ENCODE measurements around the gene GUCY2F.

GRCh38 chrX:109440475-109440874 lies 41.4 kb downstream of the GUCY2F start:
- TF ChIP-seq, protein P1, sequence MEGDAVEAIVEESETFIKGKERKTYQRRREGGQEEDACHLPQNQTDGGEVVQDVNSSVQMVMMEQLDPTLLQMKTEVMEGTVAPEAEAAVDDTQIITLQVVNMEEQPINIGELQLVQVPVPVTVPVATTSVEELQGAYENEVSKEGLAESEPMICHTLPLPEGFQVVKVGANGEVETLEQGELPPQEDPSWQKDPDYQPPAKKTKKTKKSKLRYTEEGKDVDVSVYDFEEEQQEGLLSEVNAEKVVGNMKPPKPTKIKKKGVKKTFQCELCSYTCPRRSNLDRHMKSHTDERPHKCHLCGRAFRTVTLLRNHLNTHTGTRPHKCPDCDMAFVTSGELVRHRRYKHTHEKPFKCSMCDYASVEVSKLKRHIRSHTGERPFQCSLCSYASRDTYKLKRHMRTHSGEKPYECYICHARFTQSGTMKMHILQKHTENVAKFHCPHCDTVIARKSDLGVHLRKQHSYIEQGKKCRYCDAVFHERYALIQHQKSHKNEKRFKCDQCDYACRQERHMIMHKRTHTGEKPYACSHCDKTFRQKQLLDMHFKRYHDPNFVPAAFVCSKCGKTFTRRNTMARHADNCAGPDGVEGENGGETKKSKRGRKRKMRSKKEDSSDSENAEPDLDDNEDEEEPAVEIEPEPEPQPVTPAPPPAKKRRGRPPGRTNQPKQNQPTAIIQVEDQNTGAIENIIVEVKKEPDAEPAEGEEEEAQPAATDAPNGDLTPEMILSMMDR (IDR thresholded peaks at IDR 0.05) = no peak
- TF ChIP-seq CBX8 (IDR thresholded peaks at IDR 0.05) = no peak
- TF ChIP-seq RFX5 (IDR thresholded peaks at IDR 0.05) = no peak
- no peak for TF ChIP-seq RAD21 (conservative IDR thresholded peaks at IDR 0.05 in 1 of 2, IDR thresholded peaks at IDR 0.05 in 1 of 2)
- no peak for TF ChIP-seq JUNB (IDR thresholded peaks at IDR 0.05)
- TF ChIP-seq POLR2A (IDR thresholded peaks at IDR 0.05; ENCODE audit: low read length) = no peak
- TF ChIP-seq NR3C1 (IDR thresholded peaks at IDR 0.05) = no peak
- no peak for TF ChIP-seq CEBPB (IDR thresholded peaks at IDR 0.05)
- TF ChIP-seq HOXA7 (CRISPR knock-in tag; IDR thresholded peaks at IDR 0.05) = no peak
- TF ChIP-seq, protein P2, sequence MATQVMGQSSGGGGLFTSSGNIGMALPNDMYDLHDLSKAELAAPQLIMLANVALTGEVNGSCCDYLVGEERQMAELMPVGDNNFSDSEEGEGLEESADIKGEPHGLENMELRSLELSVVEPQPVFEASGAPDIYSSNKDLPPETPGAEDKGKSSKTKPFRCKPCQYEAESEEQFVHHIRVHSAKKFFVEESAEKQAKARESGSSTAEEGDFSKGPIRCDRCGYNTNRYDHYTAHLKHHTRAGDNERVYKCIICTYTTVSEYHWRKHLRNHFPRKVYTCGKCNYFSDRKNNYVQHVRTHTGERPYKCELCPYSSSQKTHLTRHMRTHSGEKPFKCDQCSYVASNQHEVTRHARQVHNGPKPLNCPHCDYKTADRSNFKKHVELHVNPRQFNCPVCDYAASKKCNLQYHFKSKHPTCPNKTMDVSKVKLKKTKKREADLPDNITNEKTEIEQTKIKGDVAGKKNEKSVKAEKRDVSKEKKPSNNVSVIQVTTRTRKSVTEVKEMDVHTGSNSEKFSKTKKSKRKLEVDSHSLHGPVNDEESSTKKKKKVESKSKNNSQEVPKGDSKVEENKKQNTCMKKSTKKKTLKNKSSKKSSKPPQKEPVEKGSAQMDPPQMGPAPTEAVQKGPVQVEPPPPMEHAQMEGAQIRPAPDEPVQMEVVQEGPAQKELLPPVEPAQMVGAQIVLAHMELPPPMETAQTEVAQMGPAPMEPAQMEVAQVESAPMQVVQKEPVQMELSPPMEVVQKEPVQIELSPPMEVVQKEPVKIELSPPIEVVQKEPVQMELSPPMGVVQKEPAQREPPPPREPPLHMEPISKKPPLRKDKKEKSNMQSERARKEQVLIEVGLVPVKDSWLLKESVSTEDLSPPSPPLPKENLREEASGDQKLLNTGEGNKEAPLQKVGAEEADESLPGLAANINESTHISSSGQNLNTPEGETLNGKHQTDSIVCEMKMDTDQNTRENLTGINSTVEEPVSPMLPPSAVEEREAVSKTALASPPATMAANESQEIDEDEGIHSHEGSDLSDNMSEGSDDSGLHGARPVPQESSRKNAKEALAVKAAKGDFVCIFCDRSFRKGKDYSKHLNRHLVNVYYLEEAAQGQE (IDR thresholded peaks at IDR 0.05) = no peak

Measured in A549 (cell line).